HEK293 (cell line): Measurements from ENCODE around the gene SAXO2.
A peak's percentile ranks its signal among the peaks of the same experiment; 100 is the strongest.

Experiments
- SP2 ChIP-seq: fragments of 450-650 bp; formaldehyde crosslinking; IDR thresholded peaks from 2 replicates; pipeline ENCODE4 v1.5.1; 2016; ENCODE audit warnings: missing biosample characterization, missing genetic modification characterization
- ZNF138 ChIP-seq: fragments of 450-650 bp; formaldehyde crosslinking; IDR thresholded peaks from 2 replicates; pipeline ENCODE4 v1.5.1; 2016; ENCODE audit warnings: missing biosample characterization, missing genetic modification characterization, borderline replicate concordance
- ZNF416 ChIP-seq: fragments of 450-650 bp; formaldehyde crosslinking; IDR thresholded peaks from 2 replicates; pipeline ENCODE4 v1.5.1; 2016; ENCODE audit warnings: missing biosample characterization, missing genetic modification characterization

- TF ChIP-seq ZNF138, result no peak
- TF ChIP-seq SP2 (tag by site-specific recombination), result peak; percentile 97
- TF ChIP-seq ZNF416 (tag by site-specific recombination), result no peak
These were observed at the start of gene SAXO2, which contains the start of gene EFL1 for GRCh38 chr15:82262422-82263026.
